Measurements from ENCODE around the gene TMEM238L.

GRCh38 chr17:10777131-10777807 lies 26.6 kb downstream of the TMEM238L start:
- TF ChIP-seq CTCF (conservative IDR thresholded peaks at IDR 0.05; ENCODE audit: low read length) (no peak), EZH2phosphoT487 (IDR thresholded peaks at IDR 0.05; ENCODE audit: borderline replicate concordance) (no peak)
